GM19099 (cell line): ENCODE measurements around the gene TFPI.

Experiments used
- POLR2A ChIP-seq: IDR thresholded peaks from 3 replicates; pipeline ENCODE4 v1.6.1; 2011; ENCODE audit warnings: low read depth; ENCODE audit not compliant: insufficient read length; ENCODE audit errors: extremely low read depth

Gene TFPI

DNA sequence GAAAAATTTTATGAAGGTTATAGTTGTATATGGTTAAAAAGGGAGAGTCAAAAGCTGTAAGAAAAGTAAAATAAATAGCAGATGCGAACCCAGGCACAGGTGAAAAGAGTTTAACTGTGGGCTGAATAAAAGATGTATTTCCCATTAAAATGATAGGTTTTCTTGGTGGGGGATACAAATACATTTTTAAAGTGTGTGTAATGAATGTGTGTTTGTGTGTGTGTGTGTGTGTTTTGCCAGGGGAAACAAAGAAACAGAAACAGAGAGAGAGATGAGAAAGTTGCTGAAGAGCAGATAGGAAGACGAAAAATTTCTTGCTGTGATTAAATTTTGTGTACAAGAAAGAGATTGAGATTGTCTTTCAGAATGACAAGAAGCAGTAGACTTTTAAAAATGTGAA is 12.1 kb downstream of the TFPI start:
- no peak for TF ChIP-seq POLR2A

DNA sequence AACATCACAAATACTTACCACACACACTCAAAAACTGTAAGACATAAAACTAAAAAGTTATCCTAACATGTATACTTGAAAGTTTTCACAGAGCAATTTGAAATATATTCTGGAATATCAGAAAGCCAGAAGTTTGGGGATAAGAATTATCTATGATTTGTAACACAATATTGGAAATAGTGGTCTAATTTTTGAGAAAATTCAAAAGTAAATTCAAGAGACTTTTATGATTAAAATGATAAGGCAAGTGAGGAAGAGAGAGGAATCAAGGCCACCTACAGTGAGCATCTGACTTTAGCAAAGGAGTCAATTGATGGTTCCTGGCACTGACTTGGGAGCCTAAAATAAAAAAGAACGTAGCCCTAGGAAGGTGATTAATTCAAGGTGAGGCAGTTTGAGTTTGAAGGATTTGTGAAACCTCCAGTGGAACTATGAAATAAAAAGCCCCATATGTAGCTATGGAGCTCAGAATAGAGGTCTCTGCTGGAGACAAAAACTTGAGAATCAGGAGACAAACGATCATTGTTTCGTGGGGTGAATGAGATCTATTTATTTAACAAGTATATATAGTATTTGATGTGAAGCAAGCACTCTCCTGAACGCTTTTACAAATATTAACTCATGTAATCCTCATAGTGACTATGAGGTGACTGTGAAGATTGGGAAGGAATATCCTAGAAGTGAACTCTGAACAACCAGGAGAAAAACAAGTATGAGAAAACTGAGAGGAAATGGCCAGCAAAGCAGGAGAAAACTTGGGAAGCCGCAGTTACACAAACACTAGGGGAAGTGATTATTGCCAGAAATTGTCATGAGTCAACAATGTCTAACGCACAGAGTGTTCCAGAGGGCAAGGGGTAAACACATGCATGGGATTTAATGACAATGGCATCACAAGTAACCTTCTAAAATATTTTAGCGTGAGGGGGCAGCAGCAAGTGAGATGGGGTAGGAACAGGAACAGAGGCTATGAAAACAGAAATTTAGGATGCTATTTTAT is 12.8 kb downstream of the TFPI start:
- TF ChIP-seq POLR2A: no peak

- TF ChIP-seq POLR2A: no peak
Observed at GRCh38 chr2:187532333-187533120, 21.7 kb downstream of the TFPI start.

GRCh38 chr2:187529977-187530721 is 24.1 kb downstream of the TFPI start:
- no peak for TF ChIP-seq POLR2A

DNA sequence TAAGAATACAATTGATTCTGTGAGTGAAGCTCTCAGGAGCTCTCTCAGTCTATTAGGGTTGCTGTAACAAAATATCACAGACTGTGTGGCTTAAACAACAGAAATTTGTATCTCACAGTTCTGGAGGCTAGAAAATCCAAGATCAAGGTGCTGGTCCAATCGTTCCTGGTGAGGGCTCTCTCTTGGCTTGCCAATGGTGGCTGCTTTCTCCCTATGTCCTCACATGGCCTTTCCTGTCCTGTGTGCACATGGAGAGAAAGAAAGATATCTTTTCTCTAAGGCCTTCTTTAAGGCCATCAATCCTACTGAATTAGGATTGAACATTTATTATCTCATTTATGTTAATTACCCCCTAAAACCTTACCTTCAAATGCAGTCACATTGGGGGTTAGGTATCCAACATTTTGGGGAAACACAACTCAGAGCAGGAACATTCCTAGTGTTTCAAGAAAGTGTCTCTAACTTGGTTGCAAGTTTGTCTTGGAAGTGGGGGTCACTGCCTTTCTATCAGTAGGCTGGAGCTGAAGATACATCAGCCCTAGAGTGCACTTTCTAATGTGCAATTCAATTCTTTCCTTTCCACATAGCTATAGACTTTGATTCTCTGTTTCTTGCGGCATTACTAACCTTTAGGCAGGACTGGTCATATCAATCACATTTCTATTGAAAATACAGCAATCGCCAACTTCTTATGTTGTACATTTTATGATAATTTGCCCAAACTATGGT is 24.8 kb downstream of the TFPI start:
- no peak for TF ChIP-seq POLR2A

GRCh38 chr2:187528042-187528441 is 26.2 kb downstream of the TFPI start:
- TF ChIP-seq POLR2A: no peak

DNA sequence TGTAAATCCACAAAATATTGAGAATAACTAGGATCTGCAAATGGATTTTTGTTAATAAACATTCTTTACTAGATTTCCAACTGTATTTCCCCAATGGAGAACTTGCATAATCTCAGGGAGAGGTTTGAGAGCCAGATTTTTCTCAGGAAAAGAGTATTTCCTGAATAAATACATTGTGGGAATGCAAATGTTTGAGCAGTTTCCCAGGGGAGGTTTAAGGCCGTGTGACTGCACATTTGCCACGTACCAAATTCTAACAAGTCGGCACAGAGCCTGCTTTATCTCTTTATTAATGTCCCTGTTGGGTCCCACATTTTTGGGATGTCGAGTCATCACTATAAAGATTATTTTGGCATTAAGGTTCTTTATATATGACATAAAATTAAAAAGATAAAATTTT is 27.0 kb downstream of the TFPI start:
- no peak for TF ChIP-seq POLR2A

GRCh38 chr2:187526792-187527191 is 27.4 kb downstream of the TFPI start:
- no peak for TF ChIP-seq POLR2A

GRCh38 chr2:187525163-187525900 is 28.9 kb downstream of the TFPI start:
- no peak for TF ChIP-seq POLR2A

DNA sequence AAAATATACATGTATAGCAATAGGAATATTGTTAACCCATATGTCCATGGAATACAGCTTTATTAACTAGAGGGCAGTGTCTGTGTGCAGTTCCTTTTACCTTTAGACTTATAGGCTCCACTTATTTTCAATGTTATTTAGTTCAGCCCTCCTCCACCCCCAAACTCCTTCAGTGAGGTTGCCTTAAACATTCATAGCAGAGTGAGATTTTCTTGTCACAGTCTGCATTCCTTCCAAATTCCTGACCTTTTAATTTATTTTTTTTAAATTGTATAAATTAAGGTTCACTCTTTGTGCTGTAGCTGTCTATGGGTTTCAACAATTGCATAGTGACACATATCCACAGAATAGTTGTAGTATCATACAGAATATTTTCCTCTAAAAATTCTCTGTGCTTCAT is 30.9 kb downstream of the TFPI start:
- no peak for TF ChIP-seq POLR2A

DNA sequence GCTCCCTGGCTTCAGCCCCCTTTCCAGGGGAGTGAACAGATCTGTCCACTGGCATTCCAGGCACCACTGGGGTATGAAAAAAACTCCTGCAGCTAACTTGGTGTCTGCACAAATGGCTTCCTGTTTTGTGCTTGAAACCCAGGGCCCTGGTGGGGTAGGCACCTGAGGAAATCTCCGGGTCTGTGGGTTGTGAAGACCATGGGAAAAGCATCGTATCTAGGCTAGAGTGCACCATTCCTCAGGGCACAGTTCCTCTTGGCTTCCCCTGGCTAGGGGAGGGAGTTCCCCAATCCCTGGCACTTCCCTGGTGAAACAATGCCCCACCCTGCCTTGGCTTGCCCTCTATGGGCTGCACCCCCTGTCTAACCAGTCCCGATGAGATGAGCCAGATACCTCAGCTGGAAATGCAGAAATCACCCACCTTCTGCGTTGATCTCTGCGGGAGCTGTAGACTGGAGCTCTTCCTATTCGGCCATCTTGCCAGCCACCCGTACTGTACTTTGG is 34.1 kb downstream of the TFPI start:
- TF ChIP-seq POLR2A: no peak

DNA sequence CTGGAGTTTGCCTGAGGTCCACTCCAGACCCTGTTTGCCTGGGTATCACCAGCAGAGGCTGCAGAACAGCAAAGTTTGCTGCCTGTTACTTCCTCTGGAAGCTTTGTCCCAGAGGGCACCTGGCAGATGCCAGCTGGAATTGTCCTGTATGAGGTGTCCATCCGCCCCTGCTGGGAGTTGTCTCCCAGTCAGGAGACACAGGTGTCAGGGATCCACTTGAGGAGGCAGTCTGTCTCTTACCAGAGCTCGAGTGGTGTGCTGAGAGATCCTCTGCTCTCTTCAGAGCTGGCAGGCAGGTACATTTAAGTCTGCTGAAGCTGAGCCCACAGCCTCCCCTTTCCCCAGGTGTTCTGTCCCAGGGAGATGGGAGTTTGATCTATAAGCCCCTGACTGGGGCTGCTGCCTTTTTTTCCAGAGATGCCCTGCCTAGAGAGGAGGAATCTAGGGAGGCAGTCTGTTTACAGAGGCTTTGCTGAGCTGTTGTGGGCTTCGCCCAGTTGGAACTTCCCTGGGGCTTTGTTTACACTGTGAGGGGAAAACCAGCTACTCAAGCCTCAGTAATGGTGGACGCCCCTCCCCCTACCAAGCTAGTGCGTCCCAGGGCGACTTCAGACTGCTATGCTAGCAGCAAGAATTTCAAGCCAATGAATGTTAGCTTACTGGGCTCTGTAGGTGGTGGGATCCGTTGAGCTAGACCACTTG is 34.7 kb downstream of the TFPI start:
- no peak for TF ChIP-seq POLR2A

GRCh38 chr2:187514930-187515329 is 39.3 kb downstream of the TFPI start:
- TF ChIP-seq POLR2A: no peak
